ENCODE results near the gene ORC4. TPM values are rescaled to one million over a fixed set of nuclear protein-coding genes. Genes with fewer than 3 reads are reported as not detected.
"Not testable (repeated sequence)": the region's sequence is repeated elsewhere in the genome, so short reads cannot be mapped to it uniquely, and the experiment has no call there.

Gene ORC4
- polyA plus RNA-seq, 1 donor (not counting 4 experiments of a cell fraction or from before 2014, with no cell fraction given) = 62.4 TPM

GRCh38 chr2:148014616-148015015 lies 5.9 kb downstream of the ORC4 start:
- Histone ChIP-seq H4K20me1 (ENCODE audit: control insufficient read depth, extremely low read depth, insufficient read depth, low read length) (no peaks in the 10 kb centered on the region), H3K9ac (ENCODE audit: control insufficient read depth, extremely low read depth, insufficient read depth, low read length) (no peak overlapping the region), H3K4me3 (ENCODE audit: control insufficient read depth in 2 of 3, extremely low read depth in 1 of 3, insufficient read depth in 2 of 3, low read depth in 1 of 3, low read length in 3 of 3) (no peak overlapping the region), H3K4me1 (ENCODE audit: control insufficient read depth, extremely low read depth, insufficient read depth, low read length) (peaks cover 6% of the 10 kb centered on the region), H3K27me3 (ENCODE audit: control insufficient read depth, extremely low read depth, insufficient read depth, low read length) (no peaks in the 10 kb centered on the region), H3K79me2 (ENCODE audit: control insufficient read depth, insufficient read depth, low read length) (peaks cover 93% of the 10 kb centered on the region), H3K4me2 (ENCODE audit: control insufficient read depth, extremely low read depth, insufficient read depth, low read depth, low read length) (no peak overlapping the region), H3K9me3 (ENCODE audit: control insufficient read depth, low read depth, low read length) (no peaks in the 10 kb centered on the region), H3K36me3 (ENCODE audit: control insufficient read depth in 2 of 2, extremely low read depth in 1 of 2, insufficient read depth in 2 of 2, low read length in 2 of 2) (no peaks in the 10 kb centered on the region), H2AFZ (ENCODE audit: control insufficient read depth, low read length) (no peak overlapping the region), H3K27ac (ENCODE audit: control insufficient read depth, insufficient read depth, low read length) (no peak overlapping the region), H3K9me1 (ENCODE audit: control insufficient read depth, extremely low read depth, insufficient read depth, low read length) (no peaks in the 10 kb centered on the region)
- TF ChIP-seq EZH2 (IDR thresholded peaks at IDR 0.05; ENCODE audit: low read length) (no peak), CTCF (optimal IDR thresholded peaks at IDR 0.05 in 1 of 3, IDR thresholded peaks at IDR 0.05 in 1 of 3, conservative IDR thresholded peaks at IDR 0.05 in 1 of 3; ENCODE audit: extremely low read depth in 1 of 3, insufficient read depth in 2 of 3, low read length in 3 of 3) (no peak)
- no peak for DNase-seq (ENCODE audit: low read depth, low spot score)
- dilution Hi-C loops (cut with MboI; ENCODE audit: extremely low pct_ligation_motif_present, low sequenced_read_pairs) = no loop called here
- FAIRE-seq = no peak

- Histone ChIP-seq H4K20me1 (ENCODE audit: control insufficient read depth, extremely low read depth, insufficient read depth, low read length) (no peaks in the 10 kb centered on the region), H3K36me3 (ENCODE audit: control insufficient read depth in 2 of 2, extremely low read depth in 1 of 2, insufficient read depth in 2 of 2, low read length in 2 of 2) (no peaks in the 10 kb centered on the region), H3K79me2 (ENCODE audit: control insufficient read depth, insufficient read depth, low read length) (peaks cover 92% of the 10 kb centered on the region), H3K9me3 (ENCODE audit: control insufficient read depth, low read depth, low read length) (no peaks in the 10 kb centered on the region), H3K4me1 (ENCODE audit: control insufficient read depth, extremely low read depth, insufficient read depth, low read length) (peaks cover 2% of the 10 kb centered on the region), H3K4me2 (ENCODE audit: control insufficient read depth, extremely low read depth, insufficient read depth, low read depth, low read length) (no peak overlapping the region), H3K27me3 (ENCODE audit: control insufficient read depth, extremely low read depth, insufficient read depth, low read length) (no peaks in the 10 kb centered on the region), H3K4me3 (ENCODE audit: control insufficient read depth in 2 of 3, extremely low read depth in 1 of 3, insufficient read depth in 2 of 3, low read depth in 1 of 3, low read length in 3 of 3) (no peak overlapping the region), H3K9me1 (ENCODE audit: control insufficient read depth, extremely low read depth, insufficient read depth, low read length) (no peaks in the 10 kb centered on the region), H2AFZ (ENCODE audit: control insufficient read depth, low read length) (no peak overlapping the region), H3K27ac (ENCODE audit: control insufficient read depth, insufficient read depth, low read length) (no peak overlapping the region), H3K9ac (ENCODE audit: control insufficient read depth, extremely low read depth, insufficient read depth, low read length) (no peak overlapping the region)
- TF ChIP-seq CTCF (optimal IDR thresholded peaks at IDR 0.05 in 1 of 3, IDR thresholded peaks at IDR 0.05 in 1 of 3, conservative IDR thresholded peaks at IDR 0.05 in 1 of 3; ENCODE audit: extremely low read depth in 1 of 3, insufficient read depth in 2 of 3, low read length in 3 of 3) (no peak), EZH2 (IDR thresholded peaks at IDR 0.05; ENCODE audit: low read length) (no peak)
- no peak for FAIRE-seq
- dilution Hi-C loops (cut with MboI; ENCODE audit: extremely low pct_ligation_motif_present, low sequenced_read_pairs) = no loop called here
- no peak for DNase-seq (ENCODE audit: low read depth, low spot score)
Measured at GRCh38 chr2:148013876-148014275, 6.7 kb downstream of the ORC4 start.

GRCh38 chr2:148008411-148008810 lies 12.1 kb downstream of the ORC4 start:
- DNase-seq (ENCODE audit: low read depth, low spot score); H3K4me1 ChIP-seq (ENCODE audit: control insufficient read depth, extremely low read depth, insufficient read depth, low read length); H3K36me3 ChIP-seq (ENCODE audit: control insufficient read depth in 2 of 2, extremely low read depth in 1 of 2, insufficient read depth in 2 of 2, low read length in 2 of 2); H4K20me1 ChIP-seq (ENCODE audit: control insufficient read depth, extremely low read depth, insufficient read depth, low read length); H3K4me2 ChIP-seq (ENCODE audit: control insufficient read depth, extremely low read depth, insufficient read depth, low read depth, low read length); H3K27me3 ChIP-seq (ENCODE audit: control insufficient read depth, extremely low read depth, insufficient read depth, low read length); H3K9me3 ChIP-seq (ENCODE audit: control insufficient read depth, low read depth, low read length); H3K4me3 ChIP-seq (ENCODE audit: control insufficient read depth in 2 of 3, extremely low read depth in 1 of 3, insufficient read depth in 2 of 3, low read depth in 1 of 3, low read length in 3 of 3); H3K9ac ChIP-seq (ENCODE audit: control insufficient read depth, extremely low read depth, insufficient read depth, low read length); dilution Hi-C loops (cut with MboI; ENCODE audit: extremely low pct_ligation_motif_present, low sequenced_read_pairs); FAIRE-seq; H3K9me1 ChIP-seq (ENCODE audit: control insufficient read depth, extremely low read depth, insufficient read depth, low read length); H3K27ac ChIP-seq (ENCODE audit: control insufficient read depth, insufficient read depth, low read length); H2AFZ ChIP-seq (ENCODE audit: control insufficient read depth, low read length): not testable (repeated sequence)
- peaks cover 93% of the 10 kb centered on the region for H3K79me2 ChIP-seq (ENCODE audit: control insufficient read depth, insufficient read depth, low read length)

Data from keratinocyte (primary cell).